NCI-H1436 (cell line): ENCODE results near the gene AMDHD1.
A peak's percentile ranks its signal among the peaks of the same experiment; 100 is the strongest.

Experiments
- DNase-seq: peaks from one replicate; lab custom pipeline; 2025; lab: John Stamatoyannopoulos, UW

Gene AMDHD1, protein sequence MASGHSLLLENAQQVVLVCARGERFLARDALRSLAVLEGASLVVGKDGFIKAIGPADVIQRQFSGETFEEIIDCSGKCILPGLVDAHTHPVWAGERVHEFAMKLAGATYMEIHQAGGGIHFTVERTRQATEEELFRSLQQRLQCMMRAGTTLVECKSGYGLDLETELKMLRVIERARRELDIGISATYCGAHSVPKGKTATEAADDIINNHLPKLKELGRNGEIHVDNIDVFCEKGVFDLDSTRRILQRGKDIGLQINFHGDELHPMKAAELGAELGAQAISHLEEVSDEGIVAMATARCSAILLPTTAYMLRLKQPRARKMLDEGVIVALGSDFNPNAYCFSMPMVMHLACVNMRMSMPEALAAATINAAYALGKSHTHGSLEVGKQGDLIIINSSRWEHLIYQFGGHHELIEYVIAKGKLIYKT

DNA sequence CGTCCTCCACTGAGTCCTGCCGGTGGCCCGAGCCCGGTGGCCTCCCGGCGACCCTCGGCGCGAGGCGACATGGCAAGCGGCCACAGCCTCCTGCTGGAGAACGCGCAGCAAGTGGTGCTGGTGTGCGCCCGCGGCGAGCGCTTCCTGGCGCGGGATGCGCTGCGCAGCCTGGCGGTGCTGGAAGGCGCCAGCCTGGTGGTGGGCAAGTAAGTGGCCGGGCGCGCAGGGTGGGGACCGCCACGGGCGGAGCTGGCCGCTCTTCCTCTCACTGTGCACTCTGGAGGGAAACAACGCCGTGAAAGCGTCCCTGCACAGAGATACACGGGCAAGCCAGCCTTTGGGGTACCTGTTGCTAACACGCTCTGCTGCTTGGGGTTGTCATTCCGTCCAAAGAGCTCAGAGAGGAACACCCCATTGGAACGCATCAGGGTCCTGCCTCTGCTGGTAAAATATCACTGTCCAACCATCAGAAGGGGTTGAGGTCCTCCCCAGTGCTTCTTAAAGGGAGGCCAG is at the start of gene AMDHD1:
AMDHD1 (plus strand) TSS at position 2 of the 513 bp plus-strand sequence; CDS start at position 70, 68 bp downstream.
- DNase-seq = peak; percentile 25

DNA sequence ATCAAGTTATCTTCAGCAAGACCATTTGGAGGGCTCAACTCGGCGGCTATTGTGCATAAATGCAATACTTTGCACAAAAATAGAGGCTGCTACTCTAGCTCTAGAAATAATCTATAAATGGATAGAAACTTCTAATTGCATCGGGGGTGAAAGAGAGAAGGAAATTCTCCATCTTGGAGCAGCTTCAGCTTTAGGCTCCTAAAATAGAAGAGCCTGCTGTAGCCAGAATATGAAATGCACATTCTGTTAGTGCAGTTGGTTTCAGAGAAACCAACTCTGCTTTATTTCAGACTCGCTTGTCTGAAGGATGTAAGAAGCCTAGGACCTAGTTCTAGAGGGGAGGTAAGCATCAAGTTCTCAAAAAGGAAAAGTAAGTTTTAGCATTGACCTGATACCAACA is 46.3 kb upstream of the AMDHD1 start:
- no peak for DNase-seq

DNA sequence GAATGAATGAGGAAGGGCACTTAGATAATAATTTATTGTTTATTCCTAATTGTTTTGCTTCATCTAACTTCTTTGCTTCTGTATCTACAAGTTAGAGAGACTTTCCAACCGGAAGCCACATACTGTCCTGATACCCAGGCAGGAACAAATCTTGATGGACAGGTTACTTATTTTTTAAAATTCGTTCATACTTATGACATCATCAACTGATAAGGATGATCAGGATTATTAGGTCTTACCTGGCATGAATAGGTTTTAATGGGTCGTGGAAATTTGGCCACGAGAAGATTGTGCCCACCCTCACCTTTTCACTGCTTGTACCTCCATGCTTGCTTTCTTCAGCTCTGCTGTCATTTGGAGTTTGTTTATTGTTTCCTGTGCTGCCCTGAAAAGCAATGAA is 45.0 kb upstream of the AMDHD1 start:
- no peak for DNase-seq

DNA sequence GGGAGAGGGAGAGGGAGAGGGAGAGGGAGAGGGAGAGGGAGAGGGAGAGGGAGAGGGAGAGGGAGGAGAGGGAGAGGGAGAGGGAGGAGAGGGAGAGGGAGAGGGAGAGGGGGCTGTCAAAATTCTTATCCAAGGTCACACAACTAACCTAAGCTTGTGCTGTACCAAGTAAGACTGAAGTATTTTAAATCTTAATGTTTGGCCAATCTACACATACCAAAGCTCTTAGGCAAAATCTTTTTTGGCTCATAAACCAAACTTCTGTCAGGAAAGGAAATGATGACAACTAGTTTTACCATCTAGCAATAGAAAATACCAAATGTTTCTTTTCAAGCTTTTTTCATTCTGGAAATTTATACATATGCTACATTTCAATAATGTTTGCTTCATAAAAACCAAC is 34.6 kb upstream of the AMDHD1 start:
- DNase-seq = no peak

DNA sequence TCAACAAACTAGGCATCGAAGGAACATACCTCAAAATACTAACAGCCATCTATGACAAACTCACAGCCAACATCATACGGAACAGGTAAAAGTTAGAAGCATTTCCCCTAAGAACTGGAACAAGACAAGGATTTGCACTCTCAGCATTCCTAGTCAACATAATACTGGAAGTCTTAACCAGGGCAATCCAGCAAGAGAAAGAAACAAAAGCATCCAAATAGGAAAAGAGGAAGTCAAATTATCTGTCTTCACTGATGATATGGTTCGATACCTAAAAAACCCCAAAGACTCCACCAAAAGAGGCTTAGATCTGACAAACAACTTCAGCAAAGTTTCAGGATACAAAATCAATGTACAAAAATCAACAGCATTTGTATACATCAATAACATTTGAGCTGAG is 33.3 kb upstream of the AMDHD1 start:
- DNase-seq = no peak

DNA sequence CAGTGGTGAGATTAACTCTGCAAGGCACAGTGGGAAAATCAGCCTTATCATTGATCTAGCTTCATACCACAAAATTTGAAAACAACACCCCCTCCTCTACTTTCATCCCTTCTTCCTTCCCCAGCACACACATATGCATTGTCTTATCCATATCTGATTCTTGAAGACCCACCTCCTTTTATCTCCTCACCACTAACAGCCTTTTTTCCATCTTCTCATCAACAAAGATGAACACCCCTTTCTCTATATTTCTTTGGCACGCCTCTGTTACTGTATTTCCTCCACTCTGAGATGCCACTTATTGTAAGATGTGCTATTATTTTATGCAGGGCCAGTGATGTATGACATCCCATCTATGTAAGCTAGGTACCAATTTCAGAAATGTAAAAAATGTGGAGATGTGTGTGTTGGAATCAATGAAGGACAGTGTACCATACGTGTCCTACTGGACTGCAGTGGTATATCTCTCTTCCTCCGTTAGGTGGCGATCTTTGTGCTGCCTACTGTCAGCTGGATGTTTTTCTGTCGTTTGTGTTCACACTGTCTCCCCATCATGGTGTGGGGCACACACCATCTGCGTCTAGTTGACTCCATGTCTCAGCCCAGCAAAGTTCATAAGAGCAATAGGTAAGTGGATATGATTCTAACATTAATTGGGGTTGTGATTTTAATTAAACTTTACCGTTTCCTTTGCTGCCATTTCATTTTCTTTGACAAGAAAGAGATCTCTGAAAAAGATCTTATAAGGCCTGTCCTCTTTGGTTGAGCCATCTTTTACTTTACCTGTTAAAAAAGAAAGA is 24.7 kb upstream of the AMDHD1 start:
- DNase-seq = peak; percentile 56

DNA sequence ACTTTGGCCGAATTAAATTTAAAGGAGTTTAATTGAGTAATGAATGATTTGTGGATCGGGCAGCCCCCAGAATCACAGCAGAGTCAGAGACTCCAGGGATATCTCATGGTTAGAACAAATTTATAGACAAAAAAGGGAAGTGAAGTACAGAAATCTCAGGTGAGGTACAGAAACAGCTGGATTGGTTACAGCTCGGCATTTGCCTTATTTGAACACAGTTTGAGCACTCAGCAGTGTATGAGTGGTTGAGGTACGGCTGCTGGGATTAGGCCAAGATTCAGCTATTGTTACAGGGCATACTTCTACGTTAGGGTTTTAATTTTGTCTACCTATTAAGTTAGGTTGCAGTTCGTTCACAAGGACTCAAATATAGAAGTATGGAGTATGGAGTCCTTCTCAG is 24.0 kb upstream of the AMDHD1 start:
- no peak for DNase-seq

DNA sequence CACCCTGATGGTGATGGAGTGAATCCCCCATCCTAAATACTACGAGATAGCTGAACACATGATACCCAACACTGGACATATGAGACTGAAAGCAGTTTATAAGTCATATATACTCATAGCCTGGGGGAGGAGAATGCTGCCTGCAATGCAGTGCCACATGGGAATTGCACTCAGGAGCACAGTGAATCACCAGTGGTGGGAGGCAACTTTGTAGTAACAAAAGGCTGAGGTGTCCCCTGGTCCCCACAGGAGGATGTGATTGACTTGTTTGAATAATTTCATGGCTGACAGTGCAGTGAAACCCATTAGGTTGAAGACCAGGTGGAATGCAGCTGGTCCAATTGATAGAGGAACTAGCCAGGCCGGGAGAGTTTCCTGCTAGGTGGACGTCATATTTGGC is 20.9 kb upstream of the AMDHD1 start:
- no peak for DNase-seq

DNA sequence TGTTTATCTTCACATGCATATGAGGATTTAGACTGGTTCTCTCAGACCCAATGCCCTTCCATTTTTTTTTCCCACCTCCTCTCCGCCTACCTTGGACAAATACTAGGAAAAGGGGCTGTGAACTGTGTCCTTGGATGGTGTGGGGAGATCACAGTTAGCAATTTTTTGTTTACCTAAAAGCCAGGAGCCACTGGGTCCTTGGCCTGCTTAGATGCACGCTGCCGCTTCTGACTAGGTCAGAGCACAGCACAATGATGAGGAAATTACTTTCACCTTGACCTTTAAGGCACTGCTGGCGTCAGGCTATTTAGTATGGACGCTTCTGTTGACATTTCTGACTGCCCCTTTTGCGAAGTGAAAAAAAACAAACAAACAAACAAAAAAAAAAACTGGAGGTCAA is 2.6 kb upstream of the AMDHD1 start:
- DNase-seq = no peak

DNA sequence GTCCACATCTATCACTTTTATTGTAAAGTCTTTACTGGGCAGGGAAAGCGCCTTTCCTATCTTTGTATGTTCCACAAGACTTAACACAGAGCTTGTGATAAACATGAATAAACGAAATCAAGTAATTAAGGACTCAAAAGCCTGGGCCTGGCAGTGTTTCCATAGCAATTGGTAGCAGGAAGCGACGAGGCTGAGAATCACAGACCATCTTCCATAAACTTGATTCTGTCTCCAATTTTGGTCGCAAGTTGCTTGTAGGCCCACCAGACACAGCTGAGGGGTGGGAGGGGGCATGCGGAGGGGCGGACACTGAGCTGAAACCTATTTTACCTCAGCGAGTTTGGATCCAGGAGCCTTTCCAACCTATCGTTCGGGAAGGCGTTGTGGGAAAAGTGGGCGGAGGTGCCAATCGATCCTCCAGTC is 1.0 kb upstream of the AMDHD1 start:
- no peak for DNase-seq

DNA sequence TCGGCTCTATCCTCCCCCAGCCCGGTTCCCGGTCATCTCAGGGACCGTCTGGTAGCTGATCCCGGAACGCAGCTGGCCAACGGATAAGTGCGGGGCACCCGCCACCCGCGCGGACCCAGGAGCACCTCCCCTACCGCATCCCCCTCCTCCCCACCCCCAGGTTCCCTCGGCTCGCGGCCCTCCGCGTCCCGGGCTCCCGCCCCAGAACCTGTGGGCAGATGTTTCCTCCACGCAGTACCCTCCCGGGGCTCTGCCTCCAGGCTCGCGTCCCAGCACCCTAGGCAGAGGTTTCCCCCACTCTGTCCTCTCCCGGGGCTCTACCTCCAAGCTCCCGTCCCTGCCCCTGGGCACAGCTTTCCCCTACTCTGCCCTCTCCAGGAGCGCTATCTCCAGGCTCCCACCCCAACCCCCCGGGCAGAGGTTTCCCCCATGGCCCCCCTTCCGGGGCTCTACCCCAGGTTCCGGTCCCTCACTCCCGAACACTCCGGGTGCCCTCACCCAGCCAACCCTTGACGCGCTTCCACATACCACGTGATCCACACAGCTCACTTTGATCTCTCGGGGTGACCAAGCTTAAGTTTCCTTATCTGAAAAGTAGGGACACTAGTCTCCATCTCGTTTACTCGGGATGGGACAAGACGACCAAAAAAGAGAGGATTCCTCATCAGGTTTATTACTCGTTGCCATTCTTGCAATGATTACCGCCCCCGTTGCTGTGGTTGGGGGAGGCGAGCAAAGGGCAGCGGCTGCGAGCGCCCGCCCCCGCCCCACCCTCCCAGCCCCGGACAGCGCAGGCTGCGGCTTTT is 404 bp upstream of the AMDHD1 start, which contains the start of gene CCDC38:
CCDC38 (minus strand) TSS at position 91 of the 806 bp plus-strand sequence. CDS start 6,105 bp downstream, outside the sequence.
- DNase-seq = peak; percentile 72

DNA sequence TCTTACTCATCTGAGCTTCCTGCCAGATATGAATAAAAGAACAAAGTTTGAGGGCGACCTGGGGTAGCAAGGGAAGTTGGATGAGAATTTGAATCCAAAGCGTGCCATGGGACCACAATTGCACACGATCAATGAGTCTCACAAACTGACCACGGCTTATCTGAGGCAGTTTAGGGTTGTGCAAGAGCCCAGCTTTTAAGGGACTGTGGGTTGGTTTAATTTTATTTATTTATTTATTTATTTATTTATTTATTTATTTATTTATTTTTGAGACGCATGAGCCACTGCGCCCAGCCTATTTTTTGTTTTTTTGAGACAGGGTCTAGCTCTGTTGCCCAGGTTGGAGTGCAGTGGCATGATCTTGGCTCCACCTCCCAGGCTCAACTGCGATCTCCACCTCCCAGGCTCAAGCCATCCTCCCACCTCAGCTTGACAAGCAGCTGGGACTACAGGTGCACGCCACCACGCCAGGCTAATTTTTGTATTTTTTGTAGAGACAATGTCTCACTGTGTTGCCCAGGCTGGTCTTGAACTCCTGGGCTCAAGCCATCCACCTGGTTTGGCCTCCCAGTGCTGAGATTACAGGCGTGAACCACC is 1.1 kb downstream of the AMDHD1 start:
- DNase-seq = no peak

DNA sequence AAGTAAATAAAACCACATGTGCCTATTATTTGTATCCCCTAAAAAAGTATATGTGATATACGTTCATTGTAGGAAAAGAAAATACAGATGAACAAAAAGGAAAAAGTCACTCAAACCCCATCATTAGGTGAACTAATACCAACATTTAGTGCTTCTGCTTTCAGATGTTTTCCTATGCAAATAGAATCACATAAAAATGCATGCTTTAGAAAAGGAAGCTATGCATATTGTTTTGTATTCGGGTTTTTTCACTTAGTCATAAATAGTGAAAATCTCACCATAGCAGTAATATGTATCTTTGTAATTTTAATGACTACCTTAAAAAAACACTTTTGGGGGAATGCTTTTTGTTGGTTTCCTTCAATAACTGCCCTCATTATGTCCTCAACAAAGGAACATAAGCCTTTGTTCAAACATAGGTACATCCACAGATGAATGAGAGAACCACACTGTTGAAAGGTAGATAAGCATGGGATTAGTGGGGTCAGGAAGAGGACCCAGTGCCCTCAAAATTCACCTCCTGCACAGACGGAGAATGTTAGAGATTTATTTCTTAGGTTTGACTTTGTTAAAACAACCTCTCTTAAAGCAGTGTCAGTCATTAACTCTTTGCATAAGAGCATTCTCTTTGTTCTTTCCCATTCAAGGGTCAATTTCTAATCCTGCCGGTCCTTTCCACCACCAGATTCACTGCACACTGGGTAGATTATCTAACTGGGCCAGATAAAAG is 6.5 kb downstream of the AMDHD1 start:
- peak; percentile 15 for DNase-seq

DNA sequence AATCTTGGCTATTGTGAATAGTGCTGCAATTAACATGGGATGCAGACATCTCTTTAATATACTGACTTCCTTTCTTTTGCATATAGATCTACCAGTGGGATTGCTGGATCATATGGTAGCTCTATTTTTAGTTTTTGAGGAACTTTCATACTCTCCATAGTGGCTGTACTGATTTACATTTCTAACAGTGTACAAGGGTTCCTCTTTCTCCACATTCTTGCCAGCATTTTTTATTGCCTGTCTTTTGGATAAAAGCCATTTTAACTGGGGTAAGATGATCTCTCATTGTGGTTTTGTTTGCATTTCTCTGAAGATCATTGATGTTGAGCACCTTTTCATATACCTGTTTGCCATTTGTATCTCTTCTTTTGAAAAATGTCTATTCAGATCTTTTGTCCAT is 8.4 kb downstream of the AMDHD1 start:
- DNase-seq = no peak

DNA sequence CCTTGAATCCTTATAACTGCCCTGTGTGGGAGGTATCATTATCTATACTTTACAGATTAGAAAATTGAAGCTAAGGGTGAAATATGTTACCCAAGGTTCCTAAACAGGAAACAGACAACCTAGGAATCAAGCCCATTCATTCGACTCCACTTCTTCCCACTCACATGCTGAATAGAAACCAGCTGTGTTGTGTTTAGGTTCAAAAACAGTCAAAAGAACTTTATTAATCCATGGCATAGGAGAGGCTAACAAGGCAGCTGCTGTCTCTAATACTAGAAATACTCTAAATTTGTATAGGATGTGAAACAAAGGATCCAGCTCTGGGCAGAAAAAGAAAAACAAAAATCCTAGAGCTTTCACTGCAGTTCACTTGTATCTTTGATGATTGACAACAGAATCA is 9.9 kb downstream of the AMDHD1 start:
- DNase-seq = no peak

DNA sequence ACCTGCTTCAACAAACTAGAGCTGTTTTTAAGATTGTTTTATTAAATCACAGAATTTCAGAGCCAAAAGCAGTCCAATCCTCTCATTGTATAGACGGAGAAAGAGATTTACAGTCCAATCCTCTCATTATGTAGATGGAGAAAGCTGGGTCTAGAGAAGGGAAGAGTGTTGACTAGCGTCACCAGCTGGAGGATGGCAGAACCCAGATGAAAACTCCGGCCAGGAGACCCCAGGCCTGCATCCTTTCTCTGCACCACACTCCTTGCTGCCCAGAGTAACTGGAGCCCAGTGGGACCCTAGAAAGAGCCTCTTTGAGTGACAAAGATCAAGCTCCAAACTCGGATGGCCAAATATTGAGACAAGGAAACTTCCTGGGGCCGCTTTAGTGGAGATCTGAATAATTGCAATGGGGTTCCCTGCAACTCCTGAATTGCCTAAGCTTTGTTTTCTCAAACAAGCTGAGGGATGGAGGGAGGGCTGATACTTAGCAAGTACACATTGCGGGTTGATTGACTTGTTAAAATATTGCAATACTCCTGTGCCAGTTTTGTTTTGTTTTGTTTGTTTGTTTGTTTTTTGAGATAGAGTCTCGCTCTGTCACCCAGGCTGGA is 12.5 kb downstream of the AMDHD1 start:
- DNase-seq = no peak

DNA sequence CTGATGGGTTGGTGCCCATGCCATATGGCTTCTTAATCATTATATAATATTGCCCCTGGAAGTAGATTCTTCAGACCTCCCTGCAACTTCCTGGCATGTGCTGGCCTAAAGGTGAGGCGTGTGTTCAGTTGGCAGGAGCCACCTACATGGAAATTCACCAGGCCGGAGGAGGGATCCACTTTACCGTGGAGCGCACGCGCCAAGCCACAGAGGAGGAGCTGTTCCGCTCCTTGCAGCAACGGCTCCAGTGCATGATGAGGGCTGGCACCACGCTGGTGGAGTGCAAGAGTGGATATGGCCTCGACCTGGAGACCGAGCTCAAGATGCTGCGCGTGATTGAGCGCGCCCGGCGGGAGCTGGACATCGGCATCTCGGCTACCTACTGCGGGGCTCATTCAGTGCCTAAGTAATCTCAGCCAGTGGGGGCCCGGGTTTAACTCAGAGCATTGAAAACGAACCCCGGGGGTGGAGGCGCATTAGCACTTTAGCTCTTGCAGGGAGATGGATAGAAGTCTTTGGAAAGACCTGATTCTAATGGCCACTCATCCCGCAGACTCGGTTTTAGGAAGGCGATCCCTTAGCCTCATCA is 13.5 kb downstream of the AMDHD1 start:
- no peak for DNase-seq

DNA sequence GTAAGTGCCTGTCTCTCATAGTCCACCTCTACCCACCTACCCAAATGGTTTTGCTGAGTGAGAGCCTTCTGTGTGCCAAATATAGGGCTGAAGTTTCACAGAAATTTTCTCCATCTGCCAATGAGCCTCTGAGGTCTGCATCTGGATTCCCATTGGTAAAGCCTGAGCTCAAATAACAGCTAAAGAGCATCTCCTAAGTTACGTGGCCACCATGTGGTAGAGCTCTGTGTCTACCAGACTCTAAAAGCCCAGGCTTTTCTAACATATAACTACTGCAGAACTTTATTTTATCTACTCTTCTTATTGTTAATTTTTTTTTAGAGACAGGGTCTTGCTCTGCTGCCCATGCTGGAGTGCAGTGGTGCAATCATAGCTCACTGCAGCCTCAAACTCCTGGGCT is 16.0 kb downstream of the AMDHD1 start:
- peak; percentile 0 for DNase-seq

DNA sequence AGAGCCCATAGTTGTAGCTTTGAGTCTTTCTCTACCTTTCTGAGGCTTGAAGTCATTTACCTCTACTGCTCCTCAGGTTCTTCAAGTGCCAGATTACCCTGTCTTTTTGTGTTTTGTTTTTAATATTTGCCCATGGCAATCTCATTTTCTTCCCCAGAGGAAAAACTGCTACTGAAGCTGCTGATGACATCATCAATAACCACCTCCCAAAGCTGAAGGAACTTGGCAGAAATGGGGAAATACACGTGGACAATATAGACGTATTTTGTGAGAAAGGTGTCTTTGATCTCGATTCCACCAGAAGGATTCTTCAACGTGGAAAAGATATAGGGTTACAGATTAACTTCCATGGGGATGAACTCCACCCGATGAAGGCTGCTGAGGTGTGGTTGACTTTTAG is 17.1 kb downstream of the AMDHD1 start:
- no peak for DNase-seq

DNA sequence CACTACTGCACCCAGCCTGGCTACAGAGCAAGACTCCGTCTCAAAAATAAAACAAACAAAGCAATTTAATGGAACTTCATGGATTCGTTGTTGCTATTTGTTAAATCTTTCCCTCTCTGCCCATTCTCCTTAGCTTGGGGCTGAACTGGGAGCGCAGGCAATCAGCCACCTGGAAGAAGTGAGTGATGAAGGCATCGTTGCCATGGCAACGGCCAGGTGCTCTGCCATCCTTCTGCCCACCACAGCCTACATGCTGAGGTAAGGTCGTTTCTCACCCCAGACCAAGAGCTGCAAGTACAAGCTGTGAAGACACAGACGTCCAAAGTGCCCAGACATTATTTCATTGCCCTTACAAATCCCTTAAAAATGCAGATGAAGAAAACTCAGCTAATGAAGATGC is 19.1 kb downstream of the AMDHD1 start:
- DNase-seq = peak; percentile 13
